22Rv1 (cell line): ENCODE measurements around the gene RPS6KL1.

Experiments used
- H3K27ac ChIP-seq: fragments of 450-650 bp; 2 replicates; pipeline ENCODE4 v1.5.1; 2017
- CTCF ChIP-seq: fragments of 450-650 bp; IDR thresholded peaks from 2 replicates; pipeline ENCODE4 v1.5.1; 2017; ENCODE audit warnings: mild to moderate bottlenecking
- ZFX ChIP-seq: fragments of 450-650 bp; IDR thresholded peaks from 2 replicates; pipeline ENCODE4 v1.6.1; 2017; ENCODE audit warnings: antibody characterized with exemption, borderline replicate concordance

Gene RPS6KL1

DNA sequence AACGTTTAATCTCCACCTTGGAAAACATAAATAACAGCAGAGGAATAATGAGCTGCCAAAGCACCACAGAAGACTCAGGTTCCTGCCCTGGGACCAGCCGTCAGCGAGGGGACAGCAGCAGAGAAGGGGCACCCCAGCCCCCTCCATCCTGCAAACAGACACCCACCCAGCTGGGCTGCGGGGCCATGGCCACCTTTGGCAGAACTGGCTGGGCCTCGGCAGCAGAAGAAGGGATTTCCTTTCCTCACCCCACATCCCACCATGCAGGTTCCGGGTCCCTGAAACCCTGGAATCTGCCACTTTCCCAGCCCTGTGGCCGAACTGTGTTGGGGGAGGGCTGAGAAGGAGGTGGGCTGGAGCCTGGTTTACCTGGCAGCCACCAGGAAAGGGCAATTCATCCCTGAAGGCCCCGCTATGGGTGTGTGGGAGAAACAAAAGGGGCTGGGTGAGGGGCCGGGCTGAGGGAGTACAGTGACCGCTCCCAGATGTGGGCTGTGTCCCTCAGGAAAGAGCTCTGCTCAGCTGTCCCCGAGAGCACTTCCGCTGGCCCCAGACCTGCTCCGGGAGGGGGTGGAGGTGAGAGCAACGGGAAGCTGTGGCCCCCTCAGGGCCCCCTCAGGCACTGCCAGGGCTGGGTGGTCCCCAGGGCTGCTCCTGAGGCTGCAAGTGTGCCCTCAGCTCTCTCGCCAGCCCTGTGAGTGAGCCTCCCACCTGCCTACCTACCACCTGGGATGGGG is 28.6 kb upstream of the RPS6KL1 start:
- peak overlapping the region; percentile 41 for H3K27ac ChIP-seq
- TF ChIP-seq CTCF (no peak), ZFX (no peak)

GRCh38 chr14:74950795-74951442 is 27.9 kb upstream of the RPS6KL1 start:
- TF ChIP-seq CTCF (no peak), ZFX (no peak)
- peak overlapping the region; percentile 41 for H3K27ac ChIP-seq

DNA sequence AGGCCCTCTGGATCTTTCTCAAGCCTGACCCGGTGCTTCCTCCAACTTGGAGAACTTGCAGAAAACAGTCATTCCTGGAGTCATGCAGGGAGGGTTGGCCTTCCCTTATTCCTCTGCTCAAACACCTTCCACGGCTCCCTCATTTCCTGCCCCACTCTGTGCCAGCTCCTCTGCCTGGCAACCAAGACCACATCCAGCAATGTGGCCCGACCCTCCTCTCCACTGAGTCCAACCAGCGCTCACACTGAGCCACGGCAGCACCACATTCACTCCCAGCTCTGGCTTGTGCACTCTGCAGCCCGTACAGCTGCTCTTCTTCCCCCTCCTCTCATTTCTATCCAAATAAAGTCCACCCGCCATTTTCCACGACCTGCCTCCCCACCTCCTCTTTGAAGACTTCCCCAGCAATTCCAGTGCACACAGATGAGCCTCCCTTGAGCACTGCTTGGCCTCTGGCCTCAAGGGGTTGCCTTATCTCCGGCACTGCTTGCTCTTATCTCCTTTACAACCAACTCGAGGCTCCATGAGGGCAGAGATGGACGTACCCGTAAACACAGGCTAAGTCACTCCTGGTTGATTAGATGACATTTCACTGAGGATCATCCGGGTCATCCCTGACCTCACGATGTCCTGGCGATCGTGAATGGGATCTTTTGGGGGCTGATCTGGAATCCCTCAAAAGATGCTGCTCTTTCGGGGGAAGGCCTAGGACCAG is 27.0 kb upstream of the RPS6KL1 start:
- TF ChIP-seq CTCF: no peak
- TF ChIP-seq ZFX: no peak
- no peak overlapping the region for H3K27ac ChIP-seq

DNA sequence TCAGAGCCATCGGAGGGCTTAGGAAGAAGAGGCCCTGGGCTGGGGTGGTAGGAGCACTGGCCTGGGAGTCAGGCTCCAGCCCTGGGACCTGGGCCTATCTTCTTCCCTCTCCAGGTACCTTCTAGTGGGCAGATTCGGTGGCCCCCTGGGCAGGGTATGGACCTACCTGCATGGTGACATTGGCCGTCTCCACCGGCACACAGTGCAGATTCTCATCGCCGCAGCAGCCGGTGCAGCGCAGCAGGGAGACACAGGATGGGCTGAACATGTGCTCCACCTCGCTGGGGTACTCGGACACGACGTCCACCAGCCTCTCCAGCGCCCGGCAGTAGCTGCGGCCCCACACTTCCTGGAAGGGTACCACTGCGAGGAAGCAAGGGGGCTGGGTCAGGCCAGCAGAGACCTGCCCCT is 26.1 kb upstream of the RPS6KL1 start:
- H3K27ac ChIP-seq: no peak overlapping the region
- TF ChIP-seq ZFX (no peak), CTCF (no peak)

DNA sequence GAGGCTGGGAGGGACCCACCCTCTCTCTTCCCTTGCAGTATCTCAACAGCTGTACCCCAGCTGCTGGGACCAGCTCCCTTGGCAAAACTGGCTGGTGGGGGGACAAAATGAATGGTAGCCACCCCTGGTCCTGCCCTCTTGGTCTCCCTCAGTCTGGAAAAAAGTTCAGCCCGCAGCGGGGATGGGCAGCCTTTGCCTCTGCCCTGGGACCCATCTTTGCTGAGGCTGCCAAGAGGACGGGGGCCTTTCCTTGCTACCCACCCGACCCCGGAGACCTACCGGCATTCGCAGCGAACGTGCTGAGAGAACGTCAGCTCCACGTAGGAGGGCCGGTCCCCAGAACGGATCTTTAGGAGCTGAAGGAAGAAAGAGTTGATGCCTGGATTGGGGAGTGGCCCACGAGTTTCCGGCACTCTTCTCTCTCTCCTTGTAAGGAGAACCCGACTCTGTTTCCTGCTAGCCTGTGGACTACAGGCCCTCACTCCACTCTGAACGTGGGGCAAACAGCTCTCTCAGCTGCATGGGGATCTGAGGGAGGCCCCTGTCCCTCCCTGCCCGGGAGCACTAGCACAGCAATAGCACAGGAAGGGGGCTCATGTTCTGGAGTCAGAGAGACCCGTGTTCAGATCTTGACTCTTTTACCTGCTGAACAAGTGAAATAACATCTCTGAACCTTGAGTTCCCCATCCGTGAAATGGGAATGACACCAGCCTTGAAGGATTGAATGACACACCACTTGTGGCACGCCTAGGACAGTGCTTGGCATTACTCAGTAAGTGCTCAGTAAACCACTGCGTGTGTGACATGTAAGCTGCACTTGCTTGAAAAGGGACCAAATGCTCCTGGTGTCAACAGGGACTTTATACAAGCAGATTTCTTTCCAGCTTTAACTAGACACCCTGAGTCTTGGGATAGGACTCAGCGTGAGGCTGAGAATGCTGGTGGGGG is 25.4 kb upstream of the RPS6KL1 start:
- H3K27ac ChIP-seq: no peak overlapping the region
- TF ChIP-seq ZFX (no peak), CTCF (no peak)

DNA sequence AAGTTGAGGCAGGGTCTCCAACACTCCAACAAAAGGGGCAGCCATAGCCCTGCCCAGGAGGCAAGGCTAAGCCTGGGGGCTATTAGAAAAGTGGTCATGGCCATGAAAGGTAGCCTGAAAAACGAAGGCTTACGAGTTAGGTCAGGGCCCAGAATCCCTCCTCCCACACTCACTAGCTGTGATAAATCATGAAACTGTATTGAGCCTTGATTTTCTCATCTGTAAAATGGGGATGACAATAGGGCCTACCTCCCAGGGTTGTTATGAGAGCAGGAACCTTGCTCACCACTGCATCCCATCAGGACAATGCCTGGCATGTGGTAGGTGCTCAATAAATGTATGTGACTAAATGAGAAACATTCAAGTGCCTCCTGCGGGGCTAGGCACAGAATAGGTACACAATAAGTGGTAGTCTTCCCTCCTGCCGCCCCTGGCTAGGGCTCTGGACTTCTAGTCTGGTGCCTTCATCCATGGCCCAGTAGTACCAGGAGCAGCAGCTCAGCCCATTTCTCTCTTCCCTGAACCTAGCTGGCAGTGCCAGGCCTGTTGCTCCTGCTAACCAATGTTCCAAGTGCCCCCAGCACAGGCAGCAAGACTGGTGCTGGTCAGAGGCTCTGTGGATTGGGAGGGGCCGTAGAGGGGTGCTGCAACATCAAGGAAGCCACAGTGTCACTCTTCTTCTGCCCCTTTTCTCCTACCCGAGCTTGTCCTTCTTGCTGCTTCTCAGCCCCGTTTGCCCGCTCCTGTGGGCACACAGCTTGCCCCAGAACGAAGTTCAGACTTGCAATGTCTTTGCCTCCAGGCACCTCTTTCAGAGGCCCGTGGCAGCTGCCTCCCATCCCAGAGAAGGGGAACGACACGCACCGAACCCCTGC is 24.5 kb upstream of the RPS6KL1 start:
- H3K27ac ChIP-seq: no peak overlapping the region
- TF ChIP-seq ZFX: no peak
- no peak for TF ChIP-seq CTCF
